ENCODE data around the gene OPN4. TPM values are rescaled to one million over a fixed set of nuclear protein-coding genes. Genes with fewer than 3 reads are reported as not detected.

The OPN4 gene
- total and polyA plus RNA-seq, 2 of the 13 experiments (the other 11 are each of a cell fraction or from before 2014, with no cell fraction given), result not detected

DNA sequence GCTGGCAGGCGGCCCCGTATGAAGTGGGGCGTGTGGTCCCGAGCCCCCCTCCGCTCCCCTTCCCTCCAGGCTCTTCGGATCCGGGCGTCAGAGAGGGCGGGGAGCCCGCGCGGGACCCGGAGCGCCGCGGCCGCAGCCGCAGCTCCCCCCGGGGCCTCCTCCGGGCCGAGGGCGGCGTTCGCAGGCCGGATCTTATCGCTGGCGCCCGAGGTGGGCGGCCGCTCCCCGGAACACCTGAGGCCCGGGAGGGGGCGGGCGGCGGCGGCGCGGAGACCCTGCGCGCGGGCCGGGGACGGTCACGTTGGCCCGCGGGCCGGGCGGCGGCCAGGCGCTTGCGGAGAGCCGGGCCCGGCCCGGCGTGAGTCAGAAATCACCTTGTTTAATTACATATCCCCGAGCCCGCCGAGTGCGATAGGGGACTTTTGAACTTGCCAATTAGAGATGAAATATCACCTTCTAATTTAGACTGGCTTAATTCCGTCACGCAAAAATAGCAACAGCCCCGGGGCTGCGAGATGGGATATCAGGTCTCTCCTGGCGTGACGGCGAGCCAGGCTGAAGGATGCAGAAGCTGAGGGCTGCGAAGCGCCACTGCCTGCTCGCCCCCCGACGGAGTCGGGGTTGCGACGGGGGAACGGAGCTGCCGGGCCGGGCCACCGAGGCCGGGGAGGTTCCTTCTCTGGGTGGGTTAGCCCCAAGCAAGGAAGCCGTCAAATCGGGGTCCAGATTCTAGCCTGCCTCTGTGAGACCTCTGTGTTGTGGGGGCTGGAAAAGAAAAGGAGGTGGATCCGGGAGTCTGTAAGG lies 57.4 kb downstream of the OPN4 start (continued):
- TF ChIP-seq, protein P1, sequence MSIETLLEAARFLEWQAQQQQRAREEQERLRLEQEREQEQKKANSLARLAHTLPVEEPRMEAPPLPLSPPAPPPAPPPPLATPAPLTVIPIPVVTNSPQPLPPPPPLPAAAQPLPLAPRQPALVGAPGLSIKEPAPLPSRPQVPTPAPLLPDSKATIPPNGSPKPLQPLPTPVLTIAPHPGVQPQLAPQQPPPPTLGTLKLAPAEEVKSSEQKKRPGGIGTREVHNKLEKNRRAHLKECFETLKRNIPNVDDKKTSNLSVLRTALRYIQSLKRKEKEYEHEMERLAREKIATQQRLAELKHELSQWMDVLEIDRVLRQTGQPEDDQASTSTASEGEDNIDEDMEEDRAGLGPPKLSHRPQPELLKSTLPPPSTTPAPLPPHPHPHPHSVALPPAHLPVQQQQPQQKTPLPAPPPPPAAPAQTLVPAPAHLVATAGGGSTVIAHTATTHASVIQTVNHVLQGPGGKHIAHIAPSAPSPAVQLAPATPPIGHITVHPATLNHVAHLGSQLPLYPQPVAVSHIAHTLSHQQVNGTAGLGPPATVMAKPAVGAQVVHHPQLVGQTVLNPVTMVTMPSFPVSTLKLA (IDR thresholded peaks at IDR 0.05), result no peak
- TF ChIP-seq ZNF274 (CRISPR knock-in tag; IDR thresholded peaks at IDR 0.05), result 0 out of 2 replicates have a peak, but pooled peaks have one; percentile 29
- no peak for TF ChIP-seq SP4 (CRISPR knock-in tag; IDR thresholded peaks at IDR 0.05)
- no peak for TF ChIP-seq POLR2AphosphoS2 (IDR thresholded peaks at IDR 0.05; ENCODE audit: low read depth, low read length)
- TF ChIP-seq YEATS4 (CRISPR knock-in tag; IDR thresholded peaks at IDR 0.05; ENCODE audit: borderline replicate concordance), result 0 out of 2 replicates have a peak, but pooled peaks have one; percentile 14
- TF ChIP-seq, protein P2, sequence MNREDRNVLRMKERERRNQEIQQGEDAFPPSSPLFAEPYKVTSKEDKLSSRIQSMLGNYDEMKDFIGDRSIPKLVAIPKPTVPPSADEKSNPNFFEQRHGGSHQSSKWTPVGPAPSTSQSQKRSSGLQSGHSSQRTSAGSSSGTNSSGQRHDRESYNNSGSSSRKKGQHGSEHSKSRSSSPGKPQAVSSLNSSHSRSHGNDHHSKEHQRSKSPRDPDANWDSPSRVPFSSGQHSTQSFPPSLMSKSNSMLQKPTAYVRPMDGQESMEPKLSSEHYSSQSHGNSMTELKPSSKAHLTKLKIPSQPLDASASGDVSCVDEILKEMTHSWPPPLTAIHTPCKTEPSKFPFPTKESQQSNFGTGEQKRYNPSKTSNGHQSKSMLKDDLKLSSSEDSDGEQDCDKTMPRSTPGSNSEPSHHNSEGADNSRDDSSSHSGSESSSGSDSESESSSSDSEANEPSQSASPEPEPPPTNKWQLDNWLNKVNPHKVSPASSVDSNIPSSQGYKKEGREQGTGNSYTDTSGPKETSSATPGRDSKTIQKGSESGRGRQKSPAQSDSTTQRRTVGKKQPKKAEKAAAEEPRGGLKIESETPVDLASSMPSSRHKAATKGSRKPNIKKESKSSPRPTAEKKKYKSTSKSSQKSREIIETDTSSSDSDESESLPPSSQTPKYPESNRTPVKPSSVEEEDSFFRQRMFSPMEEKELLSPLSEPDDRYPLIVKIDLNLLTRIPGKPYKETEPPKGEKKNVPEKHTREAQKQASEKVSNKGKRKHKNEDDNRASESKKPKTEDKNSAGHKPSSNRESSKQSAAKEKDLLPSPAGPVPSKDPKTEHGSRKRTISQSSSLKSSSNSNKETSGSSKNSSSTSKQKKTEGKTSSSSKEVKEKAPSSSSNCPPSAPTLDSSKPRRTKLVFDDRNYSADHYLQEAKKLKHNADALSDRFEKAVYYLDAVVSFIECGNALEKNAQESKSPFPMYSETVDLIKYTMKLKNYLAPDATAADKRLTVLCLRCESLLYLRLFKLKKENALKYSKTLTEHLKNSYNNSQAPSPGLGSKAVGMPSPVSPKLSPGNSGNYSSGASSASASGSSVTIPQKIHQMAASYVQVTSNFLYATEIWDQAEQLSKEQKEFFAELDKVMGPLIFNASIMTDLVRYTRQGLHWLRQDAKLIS (CRISPR knock-in tag; IDR thresholded peaks at IDR 0.05), result no peak
- TF ChIP-seq ZSCAN22 (CRISPR knock-in tag; IDR thresholded peaks at IDR 0.05), result no peak
- no peak for TF ChIP-seq PBX2 (CRISPR knock-in tag; IDR thresholded peaks at IDR 0.05)
- TF ChIP-seq, protein P3, sequence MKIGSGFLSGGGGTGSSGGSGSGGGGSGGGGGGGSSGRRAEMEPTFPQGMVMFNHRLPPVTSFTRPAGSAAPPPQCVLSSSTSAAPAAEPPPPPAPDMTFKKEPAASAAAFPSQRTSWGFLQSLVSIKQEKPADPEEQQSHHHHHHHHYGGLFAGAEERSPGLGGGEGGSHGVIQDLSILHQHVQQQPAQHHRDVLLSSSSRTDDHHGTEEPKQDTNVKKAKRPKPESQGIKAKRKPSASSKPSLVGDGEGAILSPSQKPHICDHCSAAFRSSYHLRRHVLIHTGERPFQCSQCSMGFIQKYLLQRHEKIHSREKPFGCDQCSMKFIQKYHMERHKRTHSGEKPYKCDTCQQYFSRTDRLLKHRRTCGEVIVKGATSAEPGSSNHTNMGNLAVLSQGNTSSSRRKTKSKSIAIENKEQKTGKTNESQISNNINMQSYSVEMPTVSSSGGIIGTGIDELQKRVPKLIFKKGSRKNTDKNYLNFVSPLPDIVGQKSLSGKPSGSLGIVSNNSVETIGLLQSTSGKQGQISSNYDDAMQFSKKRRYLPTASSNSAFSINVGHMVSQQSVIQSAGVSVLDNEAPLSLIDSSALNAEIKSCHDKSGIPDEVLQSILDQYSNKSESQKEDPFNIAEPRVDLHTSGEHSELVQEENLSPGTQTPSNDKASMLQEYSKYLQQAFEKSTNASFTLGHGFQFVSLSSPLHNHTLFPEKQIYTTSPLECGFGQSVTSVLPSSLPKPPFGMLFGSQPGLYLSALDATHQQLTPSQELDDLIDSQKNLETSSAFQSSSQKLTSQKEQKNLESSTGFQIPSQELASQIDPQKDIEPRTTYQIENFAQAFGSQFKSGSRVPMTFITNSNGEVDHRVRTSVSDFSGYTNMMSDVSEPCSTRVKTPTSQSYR (CRISPR knock-in tag; IDR thresholded peaks at IDR 0.05; ENCODE audit: borderline replicate concordance), result no peak
- no peak for TF ChIP-seq ZBTB7A (CRISPR knock-in tag; IDR thresholded peaks at IDR 0.05)
- TF ChIP-seq, protein P4, sequence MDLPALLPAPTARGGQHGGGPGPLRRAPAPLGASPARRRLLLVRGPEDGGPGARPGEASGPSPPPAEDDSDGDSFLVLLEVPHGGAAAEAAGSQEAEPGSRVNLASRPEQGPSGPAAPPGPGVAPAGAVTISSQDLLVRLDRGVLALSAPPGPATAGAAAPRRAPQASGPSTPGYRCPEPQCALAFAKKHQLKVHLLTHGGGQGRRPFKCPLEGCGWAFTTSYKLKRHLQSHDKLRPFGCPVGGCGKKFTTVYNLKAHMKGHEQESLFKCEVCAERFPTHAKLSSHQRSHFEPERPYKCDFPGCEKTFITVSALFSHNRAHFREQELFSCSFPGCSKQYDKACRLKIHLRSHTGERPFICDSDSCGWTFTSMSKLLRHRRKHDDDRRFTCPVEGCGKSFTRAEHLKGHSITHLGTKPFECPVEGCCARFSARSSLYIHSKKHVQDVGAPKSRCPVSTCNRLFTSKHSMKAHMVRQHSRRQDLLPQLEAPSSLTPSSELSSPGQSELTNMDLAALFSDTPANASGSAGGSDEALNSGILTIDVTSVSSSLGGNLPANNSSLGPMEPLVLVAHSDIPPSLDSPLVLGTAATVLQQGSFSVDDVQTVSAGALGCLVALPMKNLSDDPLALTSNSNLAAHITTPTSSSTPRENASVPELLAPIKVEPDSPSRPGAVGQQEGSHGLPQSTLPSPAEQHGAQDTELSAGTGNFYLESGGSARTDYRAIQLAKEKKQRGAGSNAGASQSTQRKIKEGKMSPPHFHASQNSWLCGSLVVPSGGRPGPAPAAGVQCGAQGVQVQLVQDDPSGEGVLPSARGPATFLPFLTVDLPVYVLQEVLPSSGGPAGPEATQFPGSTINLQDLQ (CRISPR knock-in tag; IDR thresholded peaks at IDR 0.05), result 0 out of 2 replicates have a peak, but pooled peaks have one; percentile 2
- TF ChIP-seq ZNF879 (CRISPR knock-in tag; IDR thresholded peaks at IDR 0.05), result no peak
- TF ChIP-seq RXRA (CRISPR knock-in tag; IDR thresholded peaks at IDR 0.05), result 0 out of 2 replicates have a peak, but pooled peaks have one; percentile 17
- TF ChIP-seq ZNF704 (CRISPR knock-in tag; IDR thresholded peaks at IDR 0.05; ENCODE audit: borderline replicate concordance), result no peak
- no peak for TF ChIP-seq ZBTB42 (CRISPR knock-in tag; IDR thresholded peaks at IDR 0.05)
